Activated T-helper 1 cell treated with anti-CD3 and anti-CD28 coated beads, Interleukin-2, amount 50 U/mL, for 16 hours (primary cell): Measurements from ENCODE around the gene KRT79.

Experiments used
- DNase-seq, 2 donors: peaks; one replicate each; pipeline ENCODE4 v3.0.0-alpha.2; 2020; ENCODE audit warnings: low read depth in 1 of 2, low spot score in 1 of 2

The KRT79 gene

DNA sequence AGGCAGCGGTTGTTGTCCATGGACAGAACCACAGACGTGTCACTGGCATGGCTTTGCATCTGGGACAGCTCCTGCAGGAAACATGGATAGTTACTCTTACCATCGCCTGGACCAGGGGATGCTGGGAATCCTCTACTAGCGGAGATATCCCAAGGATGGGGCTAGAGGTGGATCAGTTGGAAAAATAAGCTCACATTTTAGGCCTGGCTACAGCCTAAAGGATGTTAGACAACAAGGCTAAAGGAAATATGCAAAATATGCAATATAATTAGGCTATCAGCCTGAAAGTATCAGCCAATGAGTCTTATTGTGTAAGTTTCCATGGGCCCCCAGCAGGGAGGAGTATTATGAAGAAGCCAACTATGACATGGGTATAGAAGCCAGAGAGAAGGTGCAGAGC, 61.9 kb downstream of the KRT79 start:
- DNase-seq, result no peak

DNA sequence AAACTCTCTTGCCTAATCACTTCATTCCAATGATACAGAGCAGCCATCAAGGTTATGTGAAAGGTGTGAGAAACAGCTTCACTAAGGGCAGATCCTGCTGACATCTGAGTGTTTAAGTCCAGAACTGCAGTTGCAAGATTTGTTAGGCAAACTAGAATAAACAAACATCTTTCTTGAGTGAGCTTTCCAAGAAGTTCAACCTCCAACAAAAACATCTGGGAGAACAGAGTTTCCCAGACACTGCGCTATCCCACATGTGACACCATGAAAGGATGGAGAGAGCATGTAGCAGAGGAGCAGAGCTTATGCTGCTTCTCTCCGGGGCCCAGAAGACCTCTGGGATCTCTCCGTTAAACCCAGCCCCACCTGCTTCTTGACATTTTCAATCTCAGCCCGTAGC, 62.6 kb downstream of the KRT79 start:
- DNase-seq, result no peak
